HG02885 (cell line): ENCODE data around the gene ANKRD44.

ENCODE experiments used
- ATAC-seq: cut with Tn5 transposase; IDR thresholded peaks from one replicate; pipeline ENCODE4 v1.9.1; 2021; ENCODE audit warnings: mild to moderate bottlenecking; ENCODE audit not compliant: unreplicated experiment, poor library complexity

ANKRD44 gene

GRCh38 chr2:196983934-196984333, 326.6 kb downstream of the ANKRD44 start:
- no peak for ATAC-seq

GRCh38 chr2:196980473-196980872, 330.1 kb downstream of the ANKRD44 start:
- no peak for ATAC-seq

DNA sequence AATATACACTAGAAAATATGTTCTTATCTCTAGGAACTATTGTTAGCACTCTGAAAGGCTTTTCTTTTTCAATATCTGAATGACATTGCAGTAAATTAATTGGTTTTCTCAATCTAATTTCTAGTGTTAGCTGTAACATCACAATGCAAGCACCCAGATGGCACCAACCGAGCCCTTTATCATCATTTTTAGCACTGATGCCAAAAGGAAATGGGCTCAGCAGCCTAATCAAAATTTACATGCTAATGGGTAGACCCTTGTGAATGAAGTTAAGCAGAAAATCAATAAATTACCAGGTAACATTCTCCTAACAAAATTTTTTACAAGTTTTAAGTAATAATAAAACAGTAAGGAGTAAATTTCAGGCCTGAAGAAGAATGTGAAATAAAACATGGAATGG, 330.6 kb downstream of the ANKRD44 start:
- no peak for ATAC-seq

- no peak for ATAC-seq
Measured at GRCh38 chr2:196977507-196977906, 333.1 kb downstream of the ANKRD44 start.

GRCh38 chr2:196974970-196975369, 335.6 kb downstream of the ANKRD44 start:
- ATAC-seq, result no peak

DNA sequence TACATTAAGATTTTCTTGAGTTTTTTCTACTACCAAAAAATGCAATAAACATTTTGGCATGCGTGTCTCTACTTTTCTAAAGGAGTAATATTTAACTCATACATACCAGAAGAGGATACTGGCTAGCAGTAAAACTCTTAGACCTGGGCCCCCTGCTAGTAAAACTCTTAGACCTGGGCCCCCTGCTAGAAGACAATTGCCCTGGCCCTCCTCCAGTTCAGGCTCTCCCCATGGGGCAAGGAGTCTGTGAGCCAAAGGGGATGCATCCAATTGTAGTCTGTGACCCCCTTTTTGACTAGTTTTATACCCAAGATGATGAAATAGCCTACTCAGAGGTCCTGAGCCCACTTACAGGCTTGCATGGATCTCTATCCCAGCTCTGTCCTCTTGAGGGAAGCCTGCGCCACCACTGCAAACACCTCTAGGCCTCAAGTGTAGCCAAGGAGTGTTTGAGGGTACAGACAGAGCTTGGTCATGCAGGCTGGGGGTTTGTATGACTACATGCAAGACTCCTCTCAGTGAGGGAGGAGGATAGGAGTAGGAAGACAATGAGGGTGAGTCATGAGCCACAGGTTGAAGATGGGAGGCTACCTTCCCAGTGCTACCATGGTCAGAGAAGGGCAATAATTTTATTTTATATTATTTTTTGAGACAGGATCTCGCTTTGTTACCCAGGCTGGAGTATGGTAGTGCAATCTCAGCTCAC, 338.9 kb downstream of the ANKRD44 start:
- ATAC-seq, result no peak

- no peak for ATAC-seq
Measured at GRCh38 chr2:196970099-196970498, 340.5 kb downstream of the ANKRD44 start.

GRCh38 chr2:196968516-196968915, 342.1 kb downstream of the ANKRD44 start:
- no peak for ATAC-seq

DNA sequence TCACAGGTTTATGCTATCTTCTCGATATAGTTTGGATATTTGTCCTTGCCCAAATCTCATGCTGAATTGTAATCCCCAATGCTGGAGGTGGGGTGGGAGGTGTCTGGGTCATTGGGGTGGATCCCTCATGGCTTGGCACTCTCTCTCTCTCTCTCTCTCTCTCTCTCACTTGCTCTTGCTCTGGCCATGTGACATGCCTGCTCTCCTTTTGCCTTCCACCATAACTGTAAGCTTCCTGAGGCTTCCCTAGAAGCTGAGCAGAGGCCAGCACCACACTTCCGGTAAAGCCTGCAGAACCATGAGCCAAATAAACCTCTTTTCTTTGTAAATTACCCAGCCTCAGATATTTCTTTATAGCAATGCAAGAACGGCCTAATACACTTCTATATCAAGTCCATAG, 342.8 kb downstream of the ANKRD44 start:
- ATAC-seq, result no peak

GRCh38 chr2:196967116-196967515, 343.5 kb downstream of the ANKRD44 start:
- no peak for ATAC-seq

DNA sequence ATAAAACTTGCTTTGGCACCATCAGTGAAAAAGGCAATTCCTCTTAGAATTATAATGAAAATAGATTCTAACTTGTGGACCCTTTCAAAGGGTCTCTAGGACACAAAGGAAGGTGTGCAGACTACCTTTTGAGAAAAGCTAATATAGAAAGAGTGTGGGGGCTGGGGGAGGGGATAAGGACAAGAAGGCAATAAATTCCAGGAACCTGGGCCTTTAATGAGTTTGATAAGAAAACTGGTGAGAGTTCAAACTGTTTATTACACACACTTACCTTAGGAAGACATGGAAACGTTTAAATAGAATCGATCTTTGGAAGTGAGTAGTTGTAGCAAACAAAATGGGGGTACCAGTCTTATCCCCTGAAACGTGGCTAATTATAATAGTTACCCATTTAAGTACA, 344.5 kb downstream of the ANKRD44 start:
- ATAC-seq, result no peak

DNA sequence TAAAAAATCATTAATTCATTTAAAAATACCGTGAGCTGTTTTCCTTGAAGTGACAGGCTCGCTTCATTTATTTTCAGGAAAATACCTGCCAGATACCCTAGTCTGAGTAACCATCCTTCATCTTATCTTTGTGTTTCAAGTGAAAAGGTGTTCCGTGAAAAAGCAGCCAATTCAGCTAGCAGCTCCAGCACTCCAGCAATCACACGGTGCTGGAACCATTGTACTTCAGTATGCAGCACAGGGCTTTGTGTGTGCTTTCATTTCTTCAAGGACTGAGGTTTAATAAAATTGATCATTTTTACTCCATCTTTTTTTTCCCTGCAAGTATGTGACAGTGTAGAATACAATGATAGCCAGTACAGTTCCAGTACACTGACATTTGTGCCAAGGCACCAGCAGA, 344.9 kb downstream of the ANKRD44 start:
- no peak for ATAC-seq

- ATAC-seq, result no peak
Measured at GRCh38 chr2:196963961-196964360, 346.6 kb downstream of the ANKRD44 start.

DNA sequence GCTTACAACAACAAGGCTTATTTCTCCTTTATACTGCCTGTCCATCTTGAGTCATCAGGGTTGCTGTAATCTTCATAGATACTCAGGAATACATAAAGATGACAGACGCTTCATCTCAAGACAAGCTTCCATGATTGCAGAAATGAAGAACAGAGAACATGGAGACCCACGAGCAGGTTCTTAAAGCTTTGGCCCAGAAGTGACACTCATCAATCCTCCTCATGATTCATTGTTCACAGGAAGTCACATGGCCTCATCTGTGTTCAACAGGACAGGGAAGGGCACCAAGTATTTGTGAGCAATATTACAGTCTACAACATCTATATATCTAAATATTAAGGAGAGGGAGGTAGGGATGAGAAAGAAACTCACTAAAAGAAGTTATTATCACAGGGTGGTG, 347.5 kb downstream of the ANKRD44 start:
- ATAC-seq, result no peak

DNA sequence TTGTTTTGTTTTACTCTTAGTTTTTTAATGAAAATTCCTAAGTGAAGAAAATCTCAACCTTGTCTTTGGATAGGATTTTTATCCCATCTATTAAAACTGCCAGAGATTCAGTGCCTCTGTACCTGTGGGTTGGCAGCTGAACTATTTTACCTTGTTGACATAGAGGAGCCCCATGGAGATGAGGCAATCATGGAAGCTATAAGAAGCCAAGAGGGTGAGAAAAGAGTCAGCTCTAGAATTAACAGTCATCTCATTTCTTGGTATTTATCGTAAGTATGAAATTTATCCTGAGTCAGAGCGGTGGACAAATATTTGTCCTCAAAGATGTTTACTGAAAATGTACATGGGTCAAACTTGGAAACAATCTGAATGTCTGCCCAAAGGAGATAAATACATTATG, 348.3 kb downstream of the ANKRD44 start:
- no peak for ATAC-seq

DNA sequence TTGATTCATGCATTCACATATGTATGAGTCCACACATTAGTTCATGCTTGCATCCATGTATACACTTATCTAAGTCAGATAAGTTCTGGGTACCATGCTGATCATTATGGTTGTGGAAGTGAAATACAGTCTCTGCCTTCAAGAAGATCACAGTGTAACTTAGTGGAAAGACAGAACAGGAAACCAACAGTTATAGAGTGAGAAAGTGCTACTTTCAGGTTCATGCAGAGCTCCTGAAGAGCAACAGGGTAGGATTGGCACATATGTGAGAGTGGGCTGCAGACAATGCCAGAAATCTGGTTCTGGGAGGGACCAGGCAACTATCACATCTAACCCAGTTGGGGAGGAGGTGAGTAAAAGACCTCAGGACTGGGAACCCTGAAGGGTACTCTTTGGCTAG, 348.7 kb downstream of the ANKRD44 start:
- peak; percentile 98 for ATAC-seq

DNA sequence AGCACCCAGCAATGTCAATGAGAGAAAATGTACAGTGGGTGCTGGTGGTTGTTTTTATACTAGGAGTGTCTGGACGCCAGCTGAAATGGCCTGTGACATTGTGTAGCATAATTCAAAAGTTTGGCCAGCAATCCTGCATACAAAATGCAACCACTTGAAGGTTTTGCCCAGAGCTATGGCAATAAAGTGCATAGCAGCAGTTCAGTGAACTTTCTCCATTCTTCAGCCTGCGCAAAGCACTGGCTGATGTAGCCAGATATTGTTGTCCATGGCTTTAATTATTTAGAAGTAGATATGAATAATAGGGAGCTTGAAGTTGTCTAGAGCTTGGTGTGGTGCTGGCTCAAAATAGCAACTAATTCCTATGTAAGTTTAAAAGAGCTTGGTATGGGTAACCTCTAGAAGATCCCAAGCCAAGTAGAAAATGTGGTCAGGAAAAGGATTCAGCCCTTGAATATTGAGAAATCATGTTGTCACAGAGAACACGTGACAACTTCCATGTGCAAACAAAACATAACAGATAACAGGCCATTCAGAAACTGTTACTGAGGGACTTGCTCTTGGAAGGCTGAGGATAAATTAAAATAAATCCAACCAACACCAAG, 350.7 kb downstream of the ANKRD44 start:
- no peak for ATAC-seq

DNA sequence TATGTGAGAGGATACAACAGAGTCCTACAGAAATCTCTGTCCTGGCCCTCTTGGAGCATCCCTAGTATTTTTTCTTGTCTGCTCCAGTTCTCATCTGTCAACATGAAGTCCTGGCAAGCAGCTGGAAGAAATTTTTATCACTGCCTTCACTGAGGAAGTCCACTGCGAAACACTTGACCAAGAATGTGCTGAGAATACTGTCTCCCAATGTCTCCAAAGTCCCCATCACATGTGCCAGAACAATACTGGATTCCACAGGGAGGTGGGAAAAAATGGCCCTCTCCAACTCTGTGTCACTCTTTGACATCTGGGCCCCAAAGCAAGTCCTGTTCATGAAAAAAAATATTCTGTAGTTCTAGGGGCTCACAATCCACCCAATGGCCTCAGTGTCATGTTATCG, 351.3 kb downstream of the ANKRD44 start:
- ATAC-seq, result no peak

GRCh38 chr2:196957881-196958525, 352.6 kb downstream of the ANKRD44 start:
- ATAC-seq, result no peak

GRCh38 chr2:196957442-196957841, 353.1 kb downstream of the ANKRD44 start:
- no peak for ATAC-seq

DNA sequence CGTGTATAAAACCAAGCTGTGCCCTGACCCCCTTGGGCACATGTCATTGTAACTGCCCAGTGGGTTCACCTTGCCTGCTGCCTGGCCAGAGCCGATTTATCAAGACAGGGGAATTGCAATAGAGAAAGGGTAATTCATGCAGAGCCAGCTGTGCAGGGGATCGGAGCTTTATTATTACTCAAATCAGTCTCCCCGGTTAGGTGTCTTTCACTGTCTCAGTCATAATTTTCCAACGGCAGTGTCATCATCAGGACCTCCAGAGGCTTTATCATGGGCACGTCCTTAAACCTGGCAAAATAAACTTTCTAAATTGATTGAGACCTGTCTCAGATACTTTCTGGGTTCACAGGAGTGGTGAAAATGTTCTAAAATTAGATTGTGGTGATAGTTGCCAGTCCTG, 354.5 kb downstream of the ANKRD44 start:
- ATAC-seq, result no peak

DNA sequence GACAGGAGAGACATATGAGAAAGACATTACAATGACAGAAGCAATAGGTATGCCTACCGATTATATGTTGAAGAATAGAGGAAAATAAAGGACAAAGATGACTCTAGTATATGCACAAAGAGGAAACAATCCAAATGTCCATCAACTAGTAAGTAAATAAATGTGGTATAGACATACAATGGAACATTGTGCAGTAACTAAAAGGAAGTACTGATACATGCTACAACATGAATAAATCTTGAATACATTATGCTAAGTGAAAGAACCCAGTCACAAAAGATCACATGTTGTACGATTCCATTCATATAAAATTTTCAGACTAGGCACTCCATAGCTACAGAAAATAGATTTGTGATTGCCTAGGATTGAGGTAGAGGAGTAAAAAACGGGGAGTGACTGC, 355.5 kb downstream of the ANKRD44 start:
- no peak for ATAC-seq
